ENCODE data around the gene LIPK. TPM values are rescaled to one million over a fixed set of nuclear protein-coding genes. Genes with fewer than 3 reads are reported as not detected.

The LIPK gene
- total and polyA plus RNA-seq, 4 donors, result not detected

DNA sequence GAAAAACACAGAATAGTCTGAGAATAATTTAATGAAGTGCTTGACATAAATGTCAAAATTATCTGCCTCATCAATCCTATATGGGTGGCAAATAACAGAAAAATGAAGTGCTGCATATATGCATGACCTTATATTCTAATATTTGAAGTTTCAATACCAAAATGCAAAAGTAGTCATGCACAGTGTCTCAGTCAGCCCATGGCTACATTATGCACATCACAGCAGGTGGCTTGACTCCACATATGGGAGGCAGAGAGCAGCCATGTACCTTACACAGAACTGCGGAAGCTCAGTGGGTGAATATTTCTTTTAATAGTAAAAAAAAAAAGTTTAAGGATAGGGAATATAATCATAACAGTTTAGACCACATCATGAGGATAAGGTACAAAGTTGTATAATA is 36.4 kb downstream of the LIPK start:
- H3K9ac ChIP-seq (ENCODE audit: low read depth in 1 of 2, low read length in 2 of 2), result no peak overlapping the region
- no peaks in the 10 kb centered on the region for H3K36me3 ChIP-seq (ENCODE audit: control insufficient read depth in 4 of 4, insufficient read depth in 3 of 4, low read depth in 1 of 4, low read length in 3 of 4)
- 98% methylated on average over 1 of the region's 1 CpG for WGBS
- no peaks in the 10 kb centered on the region for H3K4me1 ChIP-seq (ENCODE audit: control insufficient read depth in 4 of 4, insufficient read depth in 4 of 4, low read length in 3 of 4)
- H3K9me3 ChIP-seq (ENCODE audit: control insufficient read depth in 4 of 4, low read length in 3 of 4), result peaks cover 0 to 7% (median 2%) of the 10 kb centered on the region in 4 donors
- H3K27ac ChIP-seq (ENCODE audit: low read depth in 1 of 2, low read length in 2 of 2), result no peak overlapping the region
- DNase-seq (ENCODE audit: low spot score), result no peak
- peaks cover 0 to 6% (median 0%) of the 10 kb centered on the region in 4 donors for H3K27me3 ChIP-seq (ENCODE audit: control insufficient read depth in 4 of 4, insufficient read depth in 4 of 4, low read length in 3 of 4)
- H3K4me3 ChIP-seq (ENCODE audit: low read depth in 1 of 3, low read length in 3 of 3), result no peak overlapping the region
- TF ChIP-seq FOXA1 (IDR thresholded peaks at IDR 0.05), result no peak
- TF ChIP-seq NR2F2 (IDR thresholded peaks at IDR 0.05), result no peak
- TF ChIP-seq HNF4G (IDR thresholded peaks at IDR 0.05), result no peak
- no peak for TF ChIP-seq GABPA (IDR thresholded peaks at IDR 0.05 in 1 of 2, conservative IDR thresholded peaks at IDR 0.05 in 1 of 2)
- TF ChIP-seq YY1 (IDR thresholded peaks at IDR 0.05), result no peak
- no peak for TF ChIP-seq EGR1 (IDR thresholded peaks at IDR 0.05; ENCODE audit: low read depth in 2 of 2)
- TF ChIP-seq ZBTB33 (IDR thresholded peaks at IDR 0.05), result no peak

- Histone ChIP-seq H3K27me3 (ENCODE audit: control insufficient read depth in 4 of 4, insufficient read depth in 4 of 4, low read length in 3 of 4) (peaks cover 0 to 6% (median 0%) of the 10 kb centered on the region in 4 donors), H3K9me3 (ENCODE audit: control insufficient read depth in 4 of 4, low read length in 3 of 4) (peaks cover 0 to 8% (median 3%) of the 10 kb centered on the region in 4 donors), H3K9ac (ENCODE audit: low read depth in 1 of 2, low read length in 2 of 2) (no peak overlapping the region), H3K36me3 (ENCODE audit: control insufficient read depth in 4 of 4, insufficient read depth in 3 of 4, low read depth in 1 of 4, low read length in 3 of 4) (no peaks in the 10 kb centered on the region), H3K4me3 (ENCODE audit: low read depth in 1 of 3, low read length in 3 of 3) (no peak overlapping the region), H3K4me1 (ENCODE audit: control insufficient read depth in 4 of 4, insufficient read depth in 4 of 4, low read length in 3 of 4) (no peaks in the 10 kb centered on the region), H3K27ac (ENCODE audit: low read depth in 1 of 2, low read length in 2 of 2) (no peak overlapping the region)
- DNase-seq (ENCODE audit: low spot score), result no peak
- WGBS, result 77% methylated on average over 5 of the region's 5 CpGs
- TF ChIP-seq JUND (IDR thresholded peaks at IDR 0.05), result no peak
- TF ChIP-seq HNF4A (conservative IDR thresholded peaks at IDR 0.05), result no peak
- TF ChIP-seq FOXA1 (IDR thresholded peaks at IDR 0.05), result no peak
- TF ChIP-seq SP1 (IDR thresholded peaks at IDR 0.05), result no peak
- TF ChIP-seq NR2F2 (IDR thresholded peaks at IDR 0.05), result no peak
- no peak for TF ChIP-seq CTCF (IDR thresholded peaks at IDR 0.05; ENCODE audit: low read depth, low read length, missing input control)
- TF ChIP-seq EGR1 (IDR thresholded peaks at IDR 0.05; ENCODE audit: low read depth in 2 of 2), result no peak
- no peak for TF ChIP-seq YY1 (IDR thresholded peaks at IDR 0.05)
- TF ChIP-seq ATF3 (IDR thresholded peaks at IDR 0.05), result no peak
- no peak for TF ChIP-seq RXRA (IDR thresholded peaks at IDR 0.05)
- TF ChIP-seq MAX (IDR thresholded peaks at IDR 0.05), result no peak
- no peak for TF ChIP-seq ZBTB33 (IDR thresholded peaks at IDR 0.05)
- TF ChIP-seq, protein P1, sequence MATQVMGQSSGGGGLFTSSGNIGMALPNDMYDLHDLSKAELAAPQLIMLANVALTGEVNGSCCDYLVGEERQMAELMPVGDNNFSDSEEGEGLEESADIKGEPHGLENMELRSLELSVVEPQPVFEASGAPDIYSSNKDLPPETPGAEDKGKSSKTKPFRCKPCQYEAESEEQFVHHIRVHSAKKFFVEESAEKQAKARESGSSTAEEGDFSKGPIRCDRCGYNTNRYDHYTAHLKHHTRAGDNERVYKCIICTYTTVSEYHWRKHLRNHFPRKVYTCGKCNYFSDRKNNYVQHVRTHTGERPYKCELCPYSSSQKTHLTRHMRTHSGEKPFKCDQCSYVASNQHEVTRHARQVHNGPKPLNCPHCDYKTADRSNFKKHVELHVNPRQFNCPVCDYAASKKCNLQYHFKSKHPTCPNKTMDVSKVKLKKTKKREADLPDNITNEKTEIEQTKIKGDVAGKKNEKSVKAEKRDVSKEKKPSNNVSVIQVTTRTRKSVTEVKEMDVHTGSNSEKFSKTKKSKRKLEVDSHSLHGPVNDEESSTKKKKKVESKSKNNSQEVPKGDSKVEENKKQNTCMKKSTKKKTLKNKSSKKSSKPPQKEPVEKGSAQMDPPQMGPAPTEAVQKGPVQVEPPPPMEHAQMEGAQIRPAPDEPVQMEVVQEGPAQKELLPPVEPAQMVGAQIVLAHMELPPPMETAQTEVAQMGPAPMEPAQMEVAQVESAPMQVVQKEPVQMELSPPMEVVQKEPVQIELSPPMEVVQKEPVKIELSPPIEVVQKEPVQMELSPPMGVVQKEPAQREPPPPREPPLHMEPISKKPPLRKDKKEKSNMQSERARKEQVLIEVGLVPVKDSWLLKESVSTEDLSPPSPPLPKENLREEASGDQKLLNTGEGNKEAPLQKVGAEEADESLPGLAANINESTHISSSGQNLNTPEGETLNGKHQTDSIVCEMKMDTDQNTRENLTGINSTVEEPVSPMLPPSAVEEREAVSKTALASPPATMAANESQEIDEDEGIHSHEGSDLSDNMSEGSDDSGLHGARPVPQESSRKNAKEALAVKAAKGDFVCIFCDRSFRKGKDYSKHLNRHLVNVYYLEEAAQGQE (IDR thresholded peaks at IDR 0.05), result no peak
Measured at GRCh38 chr10:88744002-88744401, 38.0 kb downstream of the LIPK start.
